NB4 (cell line): Measurements from ENCODE around the gene HYAL3.

Experiments used
- DNase-seq: peaks from one replicate; pipeline ENCODE4 v3.0.0; 2010; ENCODE audit warnings: low read depth
- H3K4me3 ChIP-seq: one replicate; pipeline ENCODE4 v1.5.1; 2011; ENCODE audit warnings: mild to moderate bottlenecking, low read depth, low read length, moderate library complexity
- MYC ChIP-seq: IDR thresholded peaks from 2 replicates; pipeline ENCODE4 v1.6.1; 2011; ENCODE audit warnings: low read depth, low read length
- POLR2A ChIP-seq: IDR thresholded peaks from 2 replicates; pipeline ENCODE4 v1.6.1; 2011; ENCODE audit warnings: mild to moderate bottlenecking; ENCODE audit not compliant: insufficient read length; ENCODE audit errors: extremely low read depth
- TF ChIP-seq, protein P1 (sequence below): IDR thresholded peaks from 2 replicates; pipeline ENCODE4 v1.6.1; 2011; ENCODE audit warnings: low read depth, low read length
- TF ChIP-seq, protein P2 (sequence below): IDR thresholded peaks from one replicate; pipeline ENCODE4 v1.5.1; 2012; ENCODE audit warnings: low read depth, low read length

HYAL3 gene

GRCh38 chr3:50259432-50260026, 39.7 kb downstream of the HYAL3 start:
- no peak overlapping the region for H3K4me3 ChIP-seq
- TF ChIP-seq POLR2A (no peak), MYC (no peak)
- TF ChIP-seq, protein P1, sequence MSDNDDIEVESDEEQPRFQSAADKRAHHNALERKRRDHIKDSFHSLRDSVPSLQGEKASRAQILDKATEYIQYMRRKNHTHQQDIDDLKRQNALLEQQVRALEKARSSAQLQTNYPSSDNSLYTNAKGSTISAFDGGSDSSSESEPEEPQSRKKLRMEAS: no peak
- TF ChIP-seq, protein P2, sequence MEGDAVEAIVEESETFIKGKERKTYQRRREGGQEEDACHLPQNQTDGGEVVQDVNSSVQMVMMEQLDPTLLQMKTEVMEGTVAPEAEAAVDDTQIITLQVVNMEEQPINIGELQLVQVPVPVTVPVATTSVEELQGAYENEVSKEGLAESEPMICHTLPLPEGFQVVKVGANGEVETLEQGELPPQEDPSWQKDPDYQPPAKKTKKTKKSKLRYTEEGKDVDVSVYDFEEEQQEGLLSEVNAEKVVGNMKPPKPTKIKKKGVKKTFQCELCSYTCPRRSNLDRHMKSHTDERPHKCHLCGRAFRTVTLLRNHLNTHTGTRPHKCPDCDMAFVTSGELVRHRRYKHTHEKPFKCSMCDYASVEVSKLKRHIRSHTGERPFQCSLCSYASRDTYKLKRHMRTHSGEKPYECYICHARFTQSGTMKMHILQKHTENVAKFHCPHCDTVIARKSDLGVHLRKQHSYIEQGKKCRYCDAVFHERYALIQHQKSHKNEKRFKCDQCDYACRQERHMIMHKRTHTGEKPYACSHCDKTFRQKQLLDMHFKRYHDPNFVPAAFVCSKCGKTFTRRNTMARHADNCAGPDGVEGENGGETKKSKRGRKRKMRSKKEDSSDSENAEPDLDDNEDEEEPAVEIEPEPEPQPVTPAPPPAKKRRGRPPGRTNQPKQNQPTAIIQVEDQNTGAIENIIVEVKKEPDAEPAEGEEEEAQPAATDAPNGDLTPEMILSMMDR: no peak
- DNase-seq: no peak

DNA sequence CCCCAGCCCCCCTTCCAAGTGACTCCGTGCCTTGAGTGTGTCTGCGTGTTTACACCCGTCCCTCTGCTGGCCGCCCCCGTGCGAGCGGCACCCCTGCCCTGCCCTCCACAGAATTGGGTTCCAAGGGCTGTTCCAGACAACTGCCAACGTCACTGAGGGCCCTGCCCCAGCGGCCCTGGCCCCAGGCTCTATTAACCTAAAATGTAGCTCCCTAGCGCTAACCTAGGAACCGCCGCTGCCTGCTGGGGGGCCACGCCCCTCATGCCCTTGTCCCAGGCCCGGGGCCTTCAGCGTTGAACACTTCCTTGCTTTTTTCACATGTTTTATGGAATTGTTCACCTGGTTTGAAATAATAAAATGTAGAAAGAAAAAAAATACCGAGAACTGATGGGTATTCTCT, 40.2 kb downstream of the HYAL3 start:
- TF ChIP-seq MYC: no peak
- TF ChIP-seq, protein P1: no peak
- no peak for TF ChIP-seq POLR2A
- TF ChIP-seq, protein P2: no peak
- no peak for DNase-seq
- H3K4me3 ChIP-seq: no peak overlapping the region

DNA sequence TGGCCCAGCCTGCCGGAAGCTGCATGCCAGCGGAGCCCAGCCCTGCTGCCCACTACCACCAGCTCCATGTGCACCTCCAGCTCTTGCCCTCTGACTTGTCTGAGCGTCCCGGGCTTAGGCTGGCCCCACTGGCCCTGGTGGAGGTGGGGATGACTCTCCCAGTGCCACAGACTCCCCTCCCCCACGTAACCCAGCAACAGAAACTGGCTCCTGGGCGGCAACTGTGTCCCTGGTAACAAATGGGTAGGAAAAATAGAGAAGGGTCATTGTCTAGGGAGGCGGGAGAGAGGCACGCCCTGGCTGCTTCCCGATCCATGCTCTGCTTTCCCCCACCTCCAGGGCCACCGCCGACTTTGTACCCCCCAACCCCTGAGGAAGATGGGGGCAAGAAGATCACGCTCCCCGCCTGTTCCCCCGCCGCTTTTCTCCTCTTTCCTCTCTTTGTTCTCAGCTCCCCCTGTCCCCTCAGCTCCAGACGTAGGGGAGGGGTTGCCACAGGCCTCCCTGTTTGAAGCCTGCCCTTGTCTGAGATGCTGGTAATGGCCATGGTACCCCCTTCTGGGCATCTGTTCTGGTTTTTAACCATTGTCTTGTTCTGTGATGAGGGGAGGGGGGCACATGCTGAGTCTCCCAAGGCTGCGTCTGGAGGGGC, 41.0 kb downstream of the HYAL3 start:
- no peak overlapping the region for H3K4me3 ChIP-seq
- no peak for DNase-seq
- TF ChIP-seq POLR2A (no peak), MYC (no peak)
- TF ChIP-seq, protein P2: no peak
- TF ChIP-seq, protein P1: no peak

- TF ChIP-seq POLR2A: no peak
- TF ChIP-seq MYC: 0 out of 2 replicates have a peak, but pooled peaks have one; percentile 19
- TF ChIP-seq, protein P1: peak; percentile 20; the same call in 1 of the 2 replicates
- TF ChIP-seq, protein P2: peak; percentile 71
- H3K4me3 ChIP-seq: no peak overlapping the region
- DNase-seq: peak; percentile 62
Observed at GRCh38 chr3:50256978-50257890, 42.0 kb downstream of the HYAL3 start.

GRCh38 chr3:50255251-50255615, 44.0 kb downstream of the HYAL3 start:
- no peak overlapping the region for H3K4me3 ChIP-seq
- no peak for DNase-seq
- TF ChIP-seq, protein P2: no peak
